ENCODE results near the gene C6orf89.
A peak's percentile ranks its signal among the peaks of the same experiment; 100 is the strongest.

C6orf89 gene

GRCh38 chr6:36927691-36928546 lies 42.2 kb downstream of the C6orf89 start:
- H3K27ac Mint-ChIP-seq: peak overlapping the region; percentile 81 to 84 (median 84)
- H3K27me3 Mint-ChIP-seq (ENCODE audit: low read depth): no peaks in the 10 kb centered on the region
- H3K9me3 Mint-ChIP-seq: no peaks in the 10 kb centered on the region
- no peak for TF ChIP-seq CTCF (IDR thresholded peaks at IDR 0.05; ENCODE audit: unreplicated experiment in 3 of 3)
- no peak overlapping the region for H3K4me3 Mint-ChIP-seq
- H3K36me3 Mint-ChIP-seq (ENCODE audit: low read depth): peaks cover 6% of the 10 kb centered on the region
- H3K4me1 Mint-ChIP-seq: peaks cover 69% of the 10 kb centered on the region

GRCh38 chr6:36928547-36928918 lies 42.8 kb downstream of the C6orf89 start:
- TF ChIP-seq CTCF (IDR thresholded peaks at IDR 0.05; ENCODE audit: unreplicated experiment in 3 of 3): no peak
- H3K9me3 Mint-ChIP-seq: no peaks in the 10 kb centered on the region
- peaks cover 69% of the 10 kb centered on the region for H3K4me1 Mint-ChIP-seq
- H3K27ac Mint-ChIP-seq: peak overlapping the region; percentile 81 to 84 (median 84)
- peaks cover 6% of the 10 kb centered on the region for H3K36me3 Mint-ChIP-seq (ENCODE audit: low read depth)
- no peak overlapping the region for H3K4me3 Mint-ChIP-seq
- H3K27me3 Mint-ChIP-seq (ENCODE audit: low read depth): no peaks in the 10 kb centered on the region

GRCh38 chr6:36929152-36929551 lies 43.4 kb downstream of the C6orf89 start:
- no peak for TF ChIP-seq CTCF (IDR thresholded peaks at IDR 0.05; ENCODE audit: unreplicated experiment in 3 of 3)
- Mint-ChIP-seq H3K4me1 (peaks cover 69% of the 10 kb centered on the region), H3K27me3 (ENCODE audit: low read depth) (no peaks in the 10 kb centered on the region), H3K36me3 (ENCODE audit: low read depth) (peaks cover 3% of the 10 kb centered on the region), H3K4me3 (no peak overlapping the region), H3K27ac (peak overlapping the region; percentile 83 to 88 (median 84)), H3K9me3 (no peaks in the 10 kb centered on the region)

GRCh38 chr6:36929607-36930006 lies 43.9 kb downstream of the C6orf89 start:
- TF ChIP-seq CTCF (IDR thresholded peaks at IDR 0.05; ENCODE audit: unreplicated experiment in 3 of 3): no peak
- H3K4me1 Mint-ChIP-seq: peaks cover 65% of the 10 kb centered on the region
- H3K9me3 Mint-ChIP-seq: no peaks in the 10 kb centered on the region
- H3K27ac Mint-ChIP-seq: peak overlapping the region; percentile 83 to 88 (median 84)
- peak overlapping the region in 2 of 3 experiments; percentile 8 to 49 for H3K4me3 Mint-ChIP-seq
- no peaks in the 10 kb centered on the region for H3K27me3 Mint-ChIP-seq (ENCODE audit: low read depth)
- peaks cover 1% of the 10 kb centered on the region for H3K36me3 Mint-ChIP-seq (ENCODE audit: low read depth)

DNA sequence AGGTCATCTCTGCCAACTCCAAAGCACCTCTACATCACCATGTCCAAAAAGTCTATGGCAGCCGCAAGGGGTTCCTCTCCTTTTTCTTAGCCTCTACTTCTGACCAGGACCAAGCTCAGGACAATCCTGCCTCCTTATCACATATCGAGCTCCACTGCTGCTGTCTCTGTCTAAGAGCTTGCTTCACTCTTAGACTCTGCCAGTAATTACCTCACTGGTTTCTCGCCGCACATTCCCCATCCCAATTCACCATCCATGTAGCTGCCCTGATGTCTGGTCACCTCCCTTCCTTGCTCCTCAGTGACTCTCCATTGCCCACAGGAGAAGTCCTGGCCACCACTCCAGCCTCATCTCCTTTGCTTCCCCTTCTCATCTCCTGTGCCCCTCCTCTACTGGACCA lies 44.7 kb downstream of the C6orf89 start:
- Mint-ChIP-seq H3K4me1 (peaks cover 58% of the 10 kb centered on the region), H3K4me3 (peak overlapping the region in 1 of 3 experiments; percentile 29), H3K9me3 (no peaks in the 10 kb centered on the region), H3K36me3 (ENCODE audit: low read depth) (no peaks in the 10 kb centered on the region), H3K27ac (peak overlapping the region; percentile 67 to 84 (median 82)), H3K27me3 (ENCODE audit: low read depth) (no peaks in the 10 kb centered on the region)
- no peak for TF ChIP-seq CTCF (IDR thresholded peaks at IDR 0.05; ENCODE audit: unreplicated experiment in 3 of 3)

GRCh38 chr6:36933102-36933501 lies 47.4 kb downstream of the C6orf89 start:
- H3K27ac Mint-ChIP-seq: no peak overlapping the region
- no peaks in the 10 kb centered on the region for H3K27me3 Mint-ChIP-seq (ENCODE audit: low read depth)
- peaks cover 48% of the 10 kb centered on the region for H3K4me1 Mint-ChIP-seq
- no peaks in the 10 kb centered on the region for H3K9me3 Mint-ChIP-seq
- H3K36me3 Mint-ChIP-seq (ENCODE audit: low read depth): no peaks in the 10 kb centered on the region
- no peak for TF ChIP-seq CTCF (IDR thresholded peaks at IDR 0.05; ENCODE audit: unreplicated experiment in 3 of 3)
- no peak overlapping the region for H3K4me3 Mint-ChIP-seq

Data from nephron (organoid).